H1 (cell line): ENCODE measurements around the gene C2CD4B. TPM values are rescaled to one million over a fixed set of nuclear protein-coding genes. Genes with fewer than 3 reads are reported as not detected.

Source experiments
- FOSL1 ChIP-seq: IDR thresholded peaks from 2 replicates; pipeline ENCODE4 v1.6.1; 2011; ENCODE audit warnings: mild to moderate bottlenecking, low read depth, low read length, moderate library complexity; ENCODE audit not compliant: insufficient read depth
- HDAC2 ChIP-seq, 2 experiments: fragments of 300-600 bp in 1 of 2; sonication (generic) in 1 of 2; IDR thresholded peaks; 2 replicates each; pipeline ENCODE4 v1.6.1; 2011 to 2012; ENCODE audit warnings: low read depth in 2 of 2, low read length in 2 of 2, mild to moderate bottlenecking in 2 of 2, moderate library complexity in 2 of 2, borderline replicate concordance in 1 of 2, inconsistent platforms in 1 of 2
- KDM5A ChIP-seq: fragments of 200-600 bp; IDR thresholded peaks from 2 replicates; pipeline ENCODE4 v1.7.1; 2012; ENCODE audit warnings: mild to moderate bottlenecking, low read length, inconsistent platforms, mixed read lengths
- SAP30 ChIP-seq: fragments of 300-600 bp; sonication (generic); IDR thresholded peaks from 2 replicates; pipeline ENCODE4 v1.7.1; 2012; ENCODE audit warnings: low read length, moderate library complexity, mild to moderate bottlenecking, inconsistent platforms; ENCODE audit not compliant: insufficient read depth, insufficient replicate concordance
- SIRT6 ChIP-seq: IDR thresholded peaks from one replicate; pipeline ENCODE4 v1.7.1; 2012; ENCODE audit warnings: low read length, inconsistent platforms
- SP1 ChIP-seq: IDR thresholded peaks from 2 replicates; pipeline ENCODE4 v1.6.1; 2011; ENCODE audit warnings: low read depth, low read length
- SP4 ChIP-seq: IDR thresholded peaks from 2 replicates; pipeline ENCODE4 v1.6.1; 2012; ENCODE audit warnings: low read length, inconsistent platforms
- polyA plus RNA-seq, 7 experiments: library from polyadenylated mRNA; depleted of rRNA in 3 of 7; stranded (reverse) in 5 of 7; unstranded in 2 of 7; fragments of >200 nt in 5 of 7; fragments of 200-250 nt in 2 of 7; gene quantifications; 1 replicate in 5 of 7; 2 replicates in 1 of 7; 4 replicates in 1 of 7; pipeline versions ENCODE4 v1.2.1 to v1.2.3, GENCODE V29; 2011 to 2013; ENCODE audit warnings: missing spikeins in 2 of 7, mixed read lengths in 2 of 7
- total RNA-seq: library from RNA; stranded (reverse); fragmentation: NEBNext Ultra II Directional; extraction: Animal tissue kit (Norgen Biotek cat#: 25700); gene quantifications from 2 replicates; pipeline ENCODE4 v1.2.1, GENCODE V29; 2021
- TF ChIP-seq, protein P1 (sequence below): fragments of 300-600 bp; sonication (generic); IDR thresholded peaks from 2 replicates; pipeline ENCODE4 v1.7.1; 2012; ENCODE audit warnings: low read length, moderate library complexity, mild to moderate bottlenecking, inconsistent platforms; ENCODE audit not compliant: insufficient replicate concordance
- TF ChIP-seq, protein P2 (sequence below), 3 experiments: IDR thresholded peaks; 1 replicate in 2 of 3; 2 replicates in 1 of 3; pipeline versions ENCODE4 v1.5.1 to v1.6.1; 2011; ENCODE audit warnings: low read length in 3 of 3, mild to moderate bottlenecking in 3 of 3, inconsistent platforms in 2 of 3, low read depth in 1 of 3, moderate library complexity in 1 of 3; ENCODE audit not compliant: insufficient read depth in 1 of 3; ENCODE audit errors: control extremely low read depth in 1 of 3

C2CD4B gene
- total and polyA plus RNA-seq, 2 of the 8 experiments (the other 6 are each of a cell fraction or from before 2014, with no cell fraction given) = 0.12 to 0.73 TPM

DNA sequence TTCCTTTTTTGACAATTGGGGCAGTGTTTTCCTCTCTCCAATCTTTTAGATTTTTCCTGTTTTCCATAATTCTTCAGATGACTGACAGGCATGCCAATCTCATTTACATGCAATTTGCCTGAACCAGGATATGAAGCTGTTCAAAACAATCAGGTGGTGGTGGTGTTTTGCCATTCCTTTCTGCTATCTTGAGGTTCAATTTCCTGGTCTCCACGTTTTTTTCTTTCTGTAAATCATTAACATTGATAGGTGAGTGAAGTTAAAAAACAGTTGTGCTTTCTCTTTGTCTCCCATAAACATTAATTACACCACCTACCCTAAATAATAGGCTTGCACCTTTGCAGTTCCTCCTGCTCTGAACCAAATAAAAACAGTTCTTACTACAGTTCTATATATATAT, 49.2 kb downstream of the C2CD4B start (continued):
- TF ChIP-seq, protein P1, sequence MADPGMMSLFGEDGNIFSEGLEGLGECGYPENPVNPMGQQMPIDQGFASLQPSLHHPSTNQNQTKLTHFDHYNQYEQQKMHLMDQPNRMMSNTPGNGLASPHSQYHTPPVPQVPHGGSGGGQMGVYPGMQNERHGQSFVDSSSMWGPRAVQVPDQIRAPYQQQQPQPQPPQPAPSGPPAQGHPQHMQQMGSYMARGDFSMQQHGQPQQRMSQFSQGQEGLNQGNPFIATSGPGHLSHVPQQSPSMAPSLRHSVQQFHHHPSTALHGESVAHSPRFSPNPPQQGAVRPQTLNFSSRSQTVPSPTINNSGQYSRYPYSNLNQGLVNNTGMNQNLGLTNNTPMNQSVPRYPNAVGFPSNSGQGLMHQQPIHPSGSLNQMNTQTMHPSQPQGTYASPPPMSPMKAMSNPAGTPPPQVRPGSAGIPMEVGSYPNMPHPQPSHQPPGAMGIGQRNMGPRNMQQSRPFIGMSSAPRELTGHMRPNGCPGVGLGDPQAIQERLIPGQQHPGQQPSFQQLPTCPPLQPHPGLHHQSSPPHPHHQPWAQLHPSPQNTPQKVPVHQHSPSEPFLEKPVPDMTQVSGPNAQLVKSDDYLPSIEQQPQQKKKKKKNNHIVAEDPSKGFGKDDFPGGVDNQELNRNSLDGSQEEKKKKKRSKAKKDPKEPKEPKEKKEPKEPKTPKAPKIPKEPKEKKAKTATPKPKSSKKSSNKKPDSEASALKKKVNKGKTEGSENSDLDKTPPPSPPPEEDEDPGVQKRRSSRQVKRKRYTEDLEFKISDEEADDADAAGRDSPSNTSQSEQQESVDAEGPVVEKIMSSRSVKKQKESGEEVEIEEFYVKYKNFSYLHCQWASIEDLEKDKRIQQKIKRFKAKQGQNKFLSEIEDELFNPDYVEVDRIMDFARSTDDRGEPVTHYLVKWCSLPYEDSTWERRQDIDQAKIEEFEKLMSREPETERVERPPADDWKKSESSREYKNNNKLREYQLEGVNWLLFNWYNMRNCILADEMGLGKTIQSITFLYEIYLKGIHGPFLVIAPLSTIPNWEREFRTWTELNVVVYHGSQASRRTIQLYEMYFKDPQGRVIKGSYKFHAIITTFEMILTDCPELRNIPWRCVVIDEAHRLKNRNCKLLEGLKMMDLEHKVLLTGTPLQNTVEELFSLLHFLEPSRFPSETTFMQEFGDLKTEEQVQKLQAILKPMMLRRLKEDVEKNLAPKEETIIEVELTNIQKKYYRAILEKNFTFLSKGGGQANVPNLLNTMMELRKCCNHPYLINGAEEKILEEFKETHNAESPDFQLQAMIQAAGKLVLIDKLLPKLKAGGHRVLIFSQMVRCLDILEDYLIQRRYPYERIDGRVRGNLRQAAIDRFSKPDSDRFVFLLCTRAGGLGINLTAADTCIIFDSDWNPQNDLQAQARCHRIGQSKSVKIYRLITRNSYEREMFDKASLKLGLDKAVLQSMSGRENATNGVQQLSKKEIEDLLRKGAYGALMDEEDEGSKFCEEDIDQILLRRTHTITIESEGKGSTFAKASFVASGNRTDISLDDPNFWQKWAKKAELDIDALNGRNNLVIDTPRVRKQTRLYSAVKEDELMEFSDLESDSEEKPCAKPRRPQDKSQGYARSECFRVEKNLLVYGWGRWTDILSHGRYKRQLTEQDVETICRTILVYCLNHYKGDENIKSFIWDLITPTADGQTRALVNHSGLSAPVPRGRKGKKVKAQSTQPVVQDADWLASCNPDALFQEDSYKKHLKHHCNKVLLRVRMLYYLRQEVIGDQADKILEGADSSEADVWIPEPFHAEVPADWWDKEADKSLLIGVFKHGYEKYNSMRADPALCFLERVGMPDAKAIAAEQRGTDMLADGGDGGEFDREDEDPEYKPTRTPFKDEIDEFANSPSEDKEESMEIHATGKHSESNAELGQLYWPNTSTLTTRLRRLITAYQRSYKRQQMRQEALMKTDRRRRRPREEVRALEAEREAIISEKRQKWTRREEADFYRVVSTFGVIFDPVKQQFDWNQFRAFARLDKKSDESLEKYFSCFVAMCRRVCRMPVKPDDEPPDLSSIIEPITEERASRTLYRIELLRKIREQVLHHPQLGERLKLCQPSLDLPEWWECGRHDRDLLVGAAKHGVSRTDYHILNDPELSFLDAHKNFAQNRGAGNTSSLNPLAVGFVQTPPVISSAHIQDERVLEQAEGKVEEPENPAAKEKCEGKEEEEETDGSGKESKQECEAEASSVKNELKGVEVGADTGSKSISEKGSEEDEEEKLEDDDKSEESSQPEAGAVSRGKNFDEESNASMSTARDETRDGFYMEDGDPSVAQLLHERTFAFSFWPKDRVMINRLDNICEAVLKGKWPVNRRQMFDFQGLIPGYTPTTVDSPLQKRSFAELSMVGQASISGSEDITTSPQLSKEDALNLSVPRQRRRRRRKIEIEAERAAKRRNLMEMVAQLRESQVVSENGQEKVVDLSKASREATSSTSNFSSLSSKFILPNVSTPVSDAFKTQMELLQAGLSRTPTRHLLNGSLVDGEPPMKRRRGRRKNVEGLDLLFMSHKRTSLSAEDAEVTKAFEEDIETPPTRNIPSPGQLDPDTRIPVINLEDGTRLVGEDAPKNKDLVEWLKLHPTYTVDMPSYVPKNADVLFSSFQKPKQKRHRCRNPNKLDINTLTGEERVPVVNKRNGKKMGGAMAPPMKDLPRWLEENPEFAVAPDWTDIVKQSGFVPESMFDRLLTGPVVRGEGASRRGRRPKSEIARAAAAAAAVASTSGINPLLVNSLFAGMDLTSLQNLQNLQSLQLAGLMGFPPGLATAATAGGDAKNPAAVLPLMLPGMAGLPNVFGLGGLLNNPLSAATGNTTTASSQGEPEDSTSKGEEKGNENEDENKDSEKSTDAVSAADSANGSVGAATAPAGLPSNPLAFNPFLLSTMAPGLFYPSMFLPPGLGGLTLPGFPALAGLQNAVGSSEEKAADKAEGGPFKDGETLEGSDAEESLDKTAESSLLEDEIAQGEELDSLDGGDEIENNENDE = no peak
- TF ChIP-seq SAP30 (no peak), HDAC2 (IDR thresholded peaks at IDR 0.05; ENCODE audit: borderline replicate concordance in 1 of 2, low read depth in 2 of 2, low read length in 2 of 2) (no peak), FOSL1 (no peak), SP4 (no peak), SIRT6 (no peak), SP1 (no peak), KDM5A (no peak)
- TF ChIP-seq, protein P2, sequence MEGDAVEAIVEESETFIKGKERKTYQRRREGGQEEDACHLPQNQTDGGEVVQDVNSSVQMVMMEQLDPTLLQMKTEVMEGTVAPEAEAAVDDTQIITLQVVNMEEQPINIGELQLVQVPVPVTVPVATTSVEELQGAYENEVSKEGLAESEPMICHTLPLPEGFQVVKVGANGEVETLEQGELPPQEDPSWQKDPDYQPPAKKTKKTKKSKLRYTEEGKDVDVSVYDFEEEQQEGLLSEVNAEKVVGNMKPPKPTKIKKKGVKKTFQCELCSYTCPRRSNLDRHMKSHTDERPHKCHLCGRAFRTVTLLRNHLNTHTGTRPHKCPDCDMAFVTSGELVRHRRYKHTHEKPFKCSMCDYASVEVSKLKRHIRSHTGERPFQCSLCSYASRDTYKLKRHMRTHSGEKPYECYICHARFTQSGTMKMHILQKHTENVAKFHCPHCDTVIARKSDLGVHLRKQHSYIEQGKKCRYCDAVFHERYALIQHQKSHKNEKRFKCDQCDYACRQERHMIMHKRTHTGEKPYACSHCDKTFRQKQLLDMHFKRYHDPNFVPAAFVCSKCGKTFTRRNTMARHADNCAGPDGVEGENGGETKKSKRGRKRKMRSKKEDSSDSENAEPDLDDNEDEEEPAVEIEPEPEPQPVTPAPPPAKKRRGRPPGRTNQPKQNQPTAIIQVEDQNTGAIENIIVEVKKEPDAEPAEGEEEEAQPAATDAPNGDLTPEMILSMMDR (IDR thresholded peaks at IDR 0.05; ENCODE audit: control extremely low read depth in 1 of 3, insufficient read depth in 1 of 3, low read depth in 1 of 3, low read length in 3 of 3) = no peak
